Aorta (tissue), 5 donors: ENCODE measurements around the gene TAF1B. TPM values are rescaled to one million over a fixed set of nuclear protein-coding genes. Genes with fewer than 3 reads are reported as not detected.
A peak's percentile ranks its signal among the peaks of the same experiment; 100 is the strongest.

Source experiments
- ATAC-seq: fragments of 200-7000 bp; cut with Tn5 transposase; one replicate; pipeline ENCODE4 v1.9.1; 2022; ENCODE audit warnings: moderate library complexity; ENCODE audit not compliant: low FRiP score
- DNase-seq, 2 donors: peaks; one replicate each; pipeline ENCODE4 v3.0.0-alpha.2; 2020
- H3K27ac ChIP-seq, 2 donors: one replicate each; pipeline ENCODE4 v1.5.1; 2013; ENCODE audit warnings: low read length in 2 of 2, mild to moderate bottlenecking in 2 of 2, moderate library complexity in 2 of 2, control low read depth in 1 of 2, inconsistent platforms in 1 of 2, low read depth in 1 of 2
- H3K27me3 ChIP-seq, 2 donors: one replicate each; pipeline ENCODE4 v1.6.1; 2013; ENCODE audit warnings: control low read depth in 1 of 2, low read length in 1 of 2, mild to moderate bottlenecking in 1 of 2, moderate library complexity in 1 of 2; ENCODE audit not compliant: insufficient read depth in 2 of 2, control insufficient read depth in 1 of 2
- H3K36me3 ChIP-seq, 2 donors: one replicate each; pipeline ENCODE4 v1.6.1; 2013; ENCODE audit warnings: control low read depth in 1 of 2, low read length in 1 of 2, mild to moderate bottlenecking in 1 of 2; ENCODE audit not compliant: insufficient read depth in 2 of 2, control insufficient read depth in 1 of 2
- H3K4me1 ChIP-seq, 2 donors: one replicate each; pipeline ENCODE4 v1.6.1; 2013; ENCODE audit warnings: low read length in 2 of 2, control low read depth in 1 of 2, mild to moderate bottlenecking in 1 of 2, moderate library complexity in 1 of 2; ENCODE audit not compliant: insufficient read depth in 2 of 2, control insufficient read depth in 1 of 2
- H3K4me3 ChIP-seq, 2 donors: one replicate each; pipeline ENCODE4 v1.5.1; 2013; ENCODE audit warnings: low read length in 2 of 2, control low read depth in 1 of 2, mild to moderate bottlenecking in 1 of 2
- H3K9me3 ChIP-seq: one replicate; pipeline ENCODE4 v1.6.1; 2013; ENCODE audit warnings: mild to moderate bottlenecking, low read length; ENCODE audit not compliant: control insufficient read depth
- WGBS, 2 donors: extraction: QIAGEN DNeasy Blood & Tissue Kit; methylation state at CpG; one replicate each; pipeline ENCODE4 v1.1.7; 2013; 5-methylcytosine and 5-hydroxymethylcytosine counted together
- intact Hi-C, 2 donors: fragments of 100-400 bp; cut with DNase I; formaldehyde crosslinking; loops; one replicate each; pipeline versions ENCODE4 v1.14.2 to v1.15.0; 2022
- polyA plus RNA-seq, 2 donors: library from polyadenylated mRNA; stranded (reverse); fragments of 200-250 nt; gene quantifications; one replicate each; pipeline ENCODE4 v1.2.3, GENCODE V29; 2013
- total RNA-seq, 2 donors: library from RNA; stranded (reverse); fragmentation: NEBNext Ultra II Directional; extraction: Animal tissue kit (Norgen Biotek cat#: 25700); gene quantifications; one replicate each; pipeline ENCODE4 v1.2.1, GENCODE V29; 2021
- donor health status: healthy with polysubstance abuse.
- donor health status: Bipolar disorder and iron deficiency.
- donor health status: DM: no; HTN: no; CAD: no.
- donor health status: DM: no; HTN: no; CAD: no.
- donor health status: DM: yes; HTN: yes; CAD: no.

Gene TAF1B
- total and polyA plus RNA-seq, 4 donors = 2.8 to 21.9 (median 12.8) TPM

DNA sequence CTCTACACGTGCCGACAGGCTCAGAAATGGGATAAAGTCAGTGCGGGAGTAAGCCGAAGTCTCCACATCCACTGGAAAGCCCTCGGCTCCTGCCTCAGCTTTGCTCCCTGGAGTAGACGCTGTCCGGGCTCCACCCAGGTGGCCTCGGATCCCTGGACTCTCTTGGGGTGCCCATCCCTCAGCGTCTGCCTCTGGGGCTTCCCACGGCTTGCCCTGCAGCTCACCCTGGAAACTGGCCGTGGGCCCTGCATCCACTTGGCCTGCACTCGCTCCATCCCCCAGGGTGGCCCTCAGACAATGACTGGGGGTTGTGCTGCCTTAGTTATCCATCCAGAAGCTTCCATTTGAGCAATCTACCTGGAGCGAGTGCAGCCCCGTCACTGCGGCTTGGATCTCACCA, 36.2 kb upstream of the TAF1B start:
- WGBS, 2 donors = 92 to 95% methylated on average over 15 of the region's 15 CpGs
- no peaks in the 10 kb centered on the region for H3K9me3 ChIP-seq
- H3K4me1 ChIP-seq = no peaks in the 10 kb centered on the region
- DNase-seq (peak in 1 of 2 donors; percentile 56), ATAC-seq (no peak)
- H3K27ac ChIP-seq = no peak overlapping the region
- H3K27me3 ChIP-seq = no peaks in the 10 kb centered on the region
- intact Hi-C loops = no loop called here
- H3K4me3 ChIP-seq = no peak overlapping the region
- H3K36me3 ChIP-seq = no peaks in the 10 kb centered on the region

DNA sequence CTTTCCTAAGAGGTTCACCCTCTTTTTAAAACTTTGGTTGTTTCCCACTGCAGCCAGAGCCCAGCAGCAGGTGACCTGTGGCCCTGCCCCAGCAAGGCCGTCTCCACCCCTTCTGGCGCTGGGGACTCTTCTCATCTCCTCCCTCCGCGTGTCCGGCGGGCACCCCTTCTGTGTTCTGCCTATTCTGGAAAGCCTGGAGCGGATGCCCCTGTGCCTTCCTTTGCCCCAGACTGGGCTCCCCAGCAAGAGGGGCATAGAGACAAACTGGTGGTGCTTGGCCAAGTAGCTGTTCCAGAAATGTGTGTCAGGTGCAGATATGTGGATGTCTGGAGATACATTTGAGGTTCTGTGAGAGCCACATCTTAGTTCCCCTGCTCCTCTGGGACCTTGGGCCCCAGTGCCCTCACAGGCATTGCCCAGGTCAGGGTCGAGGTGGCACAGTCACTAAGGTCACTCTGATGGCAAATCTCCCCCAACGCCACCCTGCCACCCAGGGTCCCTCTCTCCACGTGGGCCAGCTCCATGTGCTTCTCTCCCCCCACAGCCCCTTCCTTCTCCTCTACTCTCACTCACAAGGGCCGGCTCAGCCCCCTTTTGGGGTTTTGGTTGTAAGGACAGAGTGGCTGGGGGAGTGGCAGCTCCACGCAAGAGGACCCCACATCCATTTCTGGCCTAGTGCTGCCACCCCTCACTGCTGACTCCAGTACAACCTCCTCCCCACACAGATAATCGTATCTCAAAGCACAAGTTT, 35.5 kb upstream of the TAF1B start:
- Histone ChIP-seq H3K27me3 (no peaks in the 10 kb centered on the region), H3K27ac (no peak overlapping the region), H3K4me3 (no peak overlapping the region), H3K4me1 (no peaks in the 10 kb centered on the region), H3K36me3 (no peaks in the 10 kb centered on the region), H3K9me3 (no peaks in the 10 kb centered on the region)
- WGBS, 2 donors = 93 to 95% methylated on average over 13 of the region's 13 CpGs
- ATAC-seq (no peak), DNase-seq (peak in 1 of 2 donors; percentile 69)
- intact Hi-C loops = no loop called here

DNA sequence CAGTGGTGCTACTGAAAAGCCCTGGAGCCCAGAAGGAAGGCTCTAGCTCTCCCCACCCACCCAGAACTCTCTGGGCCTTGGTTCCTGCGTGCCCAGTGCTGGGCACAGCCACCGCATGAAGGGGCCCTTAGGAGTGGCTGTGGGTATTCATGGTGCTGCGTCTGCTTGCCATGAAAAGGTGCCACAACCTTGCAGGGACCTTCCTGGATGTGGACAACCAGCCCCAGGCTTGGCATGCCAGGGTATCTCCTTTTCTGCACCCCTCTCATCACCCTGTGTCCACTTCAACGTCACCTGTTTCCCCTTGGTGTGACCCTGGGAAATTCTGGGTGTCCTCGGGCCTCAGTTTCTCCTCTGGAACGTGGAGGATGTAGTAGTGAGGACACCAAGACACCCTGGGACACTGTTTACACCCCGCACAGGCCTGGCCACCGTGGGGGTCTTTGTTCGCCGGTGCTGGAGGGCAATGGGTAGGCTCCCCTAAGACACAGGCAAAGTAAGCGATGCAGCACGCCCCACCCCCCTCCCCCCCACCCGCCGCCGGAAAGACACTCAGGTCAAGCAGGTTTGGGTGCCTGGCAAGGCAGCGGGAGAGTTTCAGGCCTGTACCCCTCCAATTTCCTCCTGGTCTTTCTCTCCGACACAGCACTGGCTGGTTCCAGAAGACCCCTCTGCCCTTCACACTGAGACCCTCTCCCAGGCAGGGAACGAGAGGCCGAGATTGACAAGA, 34.8 kb upstream of the TAF1B start:
- H3K27me3 ChIP-seq = no peaks in the 10 kb centered on the region
- H3K9me3 ChIP-seq = no peaks in the 10 kb centered on the region
- H3K27ac ChIP-seq = no peak overlapping the region
- H3K4me3 ChIP-seq = no peak overlapping the region
- WGBS, 2 donors = 86 to 90% methylated on average over 18 to 19 of the region's 19 CpGs
- H3K4me1 ChIP-seq = no peaks in the 10 kb centered on the region
- DNase-seq (peak in 1 of 2 donors; percentile 37), ATAC-seq (no peak)
- H3K36me3 ChIP-seq = no peaks in the 10 kb centered on the region
- intact Hi-C loops = no loop called here

- 94 to 96% methylated on average over 4 of the region's 4 CpGs for WGBS, 2 donors
- intact Hi-C loops = no loop called here
- ATAC-seq (no peak), DNase-seq (no peak)
- H3K4me3 ChIP-seq = no peak overlapping the region
- H3K9me3 ChIP-seq = no peaks in the 10 kb centered on the region
- no peaks in the 10 kb centered on the region for H3K4me1 ChIP-seq
- H3K27me3 ChIP-seq = no peaks in the 10 kb centered on the region
- H3K36me3 ChIP-seq = no peaks in the 10 kb centered on the region
- H3K27ac ChIP-seq = no peak overlapping the region
These were observed 34.3 kb upstream of the TAF1B start for GRCh38 chr2:9809064-9809356.

GRCh38 chr2:9809448-9810088, 33.7 kb upstream of the TAF1B start:
- Histone ChIP-seq H3K27me3 (no peaks in the 10 kb centered on the region), H3K36me3 (no peaks in the 10 kb centered on the region), H3K27ac (no peak overlapping the region), H3K9me3 (no peaks in the 10 kb centered on the region), H3K4me1 (no peaks in the 10 kb centered on the region), H3K4me3 (no peak overlapping the region)
- DNase-seq (peak in 1 of 2 donors; percentile 63), ATAC-seq (no peak)
- intact Hi-C loops = loop anchor here in 1 of 2 donors (5.0 kb wide), 1 partner anchor 238 kb away; no protein-coding TSS in a partner anchor
- 91 to 92% methylated on average over 15 of the region's 15 CpGs for WGBS, 2 donors

DNA sequence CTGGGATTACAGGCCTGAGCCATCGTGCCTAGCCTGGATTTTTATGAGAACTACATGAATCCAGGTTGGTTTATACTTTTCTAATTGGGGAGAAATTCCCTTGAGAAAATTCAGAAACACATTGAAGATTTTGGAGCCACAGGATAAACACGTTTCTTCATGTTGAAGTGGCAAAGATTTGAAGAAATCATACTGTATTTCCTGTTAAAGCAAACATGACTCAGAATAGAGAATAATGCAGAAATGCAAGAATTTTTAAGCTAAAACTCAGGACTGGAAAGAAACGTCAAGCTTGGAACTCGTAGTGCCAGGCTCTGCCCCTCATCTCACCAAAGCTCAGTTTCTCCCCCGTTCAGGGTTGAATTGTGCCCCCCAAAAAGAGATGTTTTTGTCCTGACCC, 32.1 kb upstream of the TAF1B start:
- Histone ChIP-seq H3K9me3 (no peaks in the 10 kb centered on the region), H3K4me3 (no peak overlapping the region), H3K27ac (no peak overlapping the region), H3K27me3 (no peaks in the 10 kb centered on the region), H3K4me1 (no peaks in the 10 kb centered on the region), H3K36me3 (no peaks in the 10 kb centered on the region)
- ATAC-seq = no peak
- intact Hi-C loops = loop anchor here in 1 of 2 donors (5.0 kb wide), 1 partner anchor 236 kb away; no protein-coding TSS in a partner anchor
- WGBS, 2 donors = 81 to 83% methylated on average over 5 of the region's 5 CpGs
- no peak for DNase-seq

GRCh38 chr2:9811679-9812511, 31.4 kb upstream of the TAF1B start:
- 94% methylated on average over 27 of the region's 27 CpGs for WGBS, 2 donors
- peak in 1 of 2 donors; percentile 71 for DNase-seq

DNA sequence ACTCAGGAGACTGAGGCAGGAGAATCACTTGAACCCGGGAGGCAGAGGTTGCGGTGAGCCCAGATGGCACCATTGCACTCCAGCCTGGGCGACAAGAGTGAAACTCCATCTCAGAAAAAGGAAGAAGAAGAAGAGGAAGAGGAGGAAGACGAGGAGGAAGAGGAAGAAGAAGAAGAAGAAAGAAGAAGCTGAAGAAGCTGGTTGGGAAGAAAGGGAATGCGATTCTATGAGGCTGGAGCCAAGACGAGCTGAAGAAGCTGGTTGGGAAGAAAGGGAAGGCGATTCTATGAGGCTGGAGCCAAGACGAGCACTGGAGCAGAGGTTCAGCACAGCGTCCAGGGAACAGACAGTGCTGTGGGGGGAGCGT, 30.3 kb upstream of the TAF1B start:
- ATAC-seq (peak; percentile 6), DNase-seq (no peak)
- Histone ChIP-seq H3K27ac (no peak overlapping the region), H3K27me3 (no peaks in the 10 kb centered on the region), H3K9me3 (no peaks in the 10 kb centered on the region), H3K4me1 (no peaks in the 10 kb centered on the region), H3K36me3 (no peaks in the 10 kb centered on the region), H3K4me3 (no peak overlapping the region)
- intact Hi-C loops = loop anchor here in 1 of 2 donors (5.0 kb wide), 1 partner anchor 234 kb away; no protein-coding TSS in a partner anchor
- 73 to 74% methylated on average over 10 of the region's 10 CpGs for WGBS, 2 donors

More at GRCh38 chr2:9811679-9812511, 31.4 kb upstream of the TAF1B start:
- Histone ChIP-seq H3K9me3 (no peaks in the 10 kb centered on the region), H3K4me1 (no peaks in the 10 kb centered on the region), H3K27ac (no peak overlapping the region), H3K36me3 (no peaks in the 10 kb centered on the region), H3K27me3 (no peaks in the 10 kb centered on the region), H3K4me3 (no peak overlapping the region)
- intact Hi-C loops = loop anchor here in 1 of 2 donors (5.0 kb wide), 1 partner anchor 235 kb away; no protein-coding TSS in a partner anchor
- no peak for ATAC-seq
